LNCAP (cell line): Measurements from ENCODE around the gene HDAC4.

ENCODE experiments used
- CTCF ChIP-seq: fragments of 450-650 bp; IDR thresholded peaks from 2 replicates; pipeline ENCODE4 v1.5.1; 2017; ENCODE audit warnings: mild to moderate bottlenecking

The HDAC4 gene

GRCh38 chr2:239343460-239343859 is 57.4 kb downstream of the HDAC4 start:
- no peak for TF ChIP-seq CTCF

GRCh38 chr2:239341840-239342239 is 59.0 kb downstream of the HDAC4 start:
- TF ChIP-seq CTCF, result no peak

- no peak for TF ChIP-seq CTCF
These were observed 59.6 kb downstream of the HDAC4 start for GRCh38 chr2:239341146-239341732.

GRCh38 chr2:239339726-239340601 is 60.9 kb downstream of the HDAC4 start:
- TF ChIP-seq CTCF, result no peak

- no peak for TF ChIP-seq CTCF
These were observed 61.6 kb downstream of the HDAC4 start for GRCh38 chr2:239339241-239339640.

- no peak for TF ChIP-seq CTCF
These were observed 62.8 kb downstream of the HDAC4 start for GRCh38 chr2:239337877-239338484.

GRCh38 chr2:239337122-239337876 is 63.5 kb downstream of the HDAC4 start:
- no peak for TF ChIP-seq CTCF
